IMR-90 (cell line): Measurements from ENCODE around the gene GDF10. TPM values are rescaled to one million over a fixed set of nuclear protein-coding genes. Genes with fewer than 3 reads are reported as not detected.

ENCODE experiments used
- ATAC-seq: fragments of 200-7000 bp; cut with Tn5 transposase; 2 replicates; pipeline ENCODE4 v1.9.1; 2020; ENCODE audit warnings: low read depth, mild to moderate bottlenecking, moderate library complexity
- BruUV-seq: library from RNA; stranded (reverse); fragments of 400-500 nt; replicated peaks from 2 replicates; lab custom pipeline; 2021; lab: Mats Ljungman, UMichigan
- CTCF ChIA-PET: fragments of 300-600 bp; formaldehyde crosslinking; extraction: SDS; loops from one replicate; lab custom pipeline; 2021; ENCODE audit warnings: antibody characterized with exemption; lab: Yijun Ruan, JAX
- POLR2A ChIA-PET: fragments of 300-600 bp; sonication (Branson Sonifier 250); formaldehyde crosslinking; loops from one replicate; lab custom pipeline; 2022; ENCODE audit warnings: antibody characterized with exemption; ENCODE audit not compliant: unreplicated experiment; lab: Charles Lee
- DNase-seq: peaks from one replicate; pipeline ENCODE4 v3.0.0; 2013
- H2AFZ ChIP-seq: replicated peaks from 2 replicates; pipeline ENCODE3; 2013; ENCODE audit warnings: low read length, mild to moderate bottlenecking; ENCODE audit not compliant: poor library complexity
- H2AK5ac ChIP-seq: 2 replicates; pipeline ENCODE4 v1.6.1; 2013; ENCODE audit warnings: low read depth, low read length, inconsistent platforms
- H2AK9ac ChIP-seq: replicated peaks from 2 replicates; pipeline ENCODE3; 2013; ENCODE audit warnings: mild to moderate bottlenecking, low read depth, low read length, moderate library complexity; ENCODE audit not compliant: poor library complexity
- H2BK120ac ChIP-seq: 2 replicates; pipeline ENCODE4 v1.6.1; 2013; ENCODE audit warnings: low read depth, low read length, inconsistent platforms
- H2BK15ac ChIP-seq: 3 replicates; pipeline ENCODE4 v1.6.1; 2013; ENCODE audit warnings: low read depth, low read length, inconsistent platforms
- H2BK20ac ChIP-seq: 2 replicates; pipeline ENCODE4 v1.6.1; 2013; ENCODE audit warnings: low read depth, mild to moderate bottlenecking, inconsistent platforms, low read length, moderate library complexity
- H2BK5ac ChIP-seq: 2 replicates; pipeline ENCODE4 v1.6.1; 2013; ENCODE audit warnings: mild to moderate bottlenecking, low read depth, low read length, inconsistent platforms; ENCODE audit not compliant: poor library complexity, severe bottlenecking
- H3K14ac ChIP-seq: replicated peaks from 2 replicates; pipeline ENCODE4 v1.6.1; 2013; ENCODE audit warnings: low read depth, low read length, inconsistent platforms
- H3K18ac ChIP-seq: 2 replicates; pipeline ENCODE4 v1.6.1; 2013; ENCODE audit warnings: low read depth, low read length, control low read depth
- H3K23ac ChIP-seq: 2 replicates; pipeline ENCODE4 v1.6.1; 2013; ENCODE audit warnings: low read depth, low read length, inconsistent platforms
- H3K27ac ChIP-seq: 2 replicates; pipeline ENCODE4 v1.5.1; 2013; ENCODE audit warnings: mild to moderate bottlenecking, control low read depth, low read length; ENCODE audit not compliant: insufficient read depth
- H3K27me3 ChIP-seq: 2 replicates; pipeline ENCODE4 v1.6.1; 2013; ENCODE audit warnings: low read length; ENCODE audit not compliant: control insufficient read depth, insufficient read depth
- H3K36me3 ChIP-seq: 2 replicates; pipeline ENCODE4 v1.6.1; 2013; ENCODE audit warnings: low read length, mixed read lengths; ENCODE audit not compliant: control insufficient read depth, insufficient read depth
- H3K4ac ChIP-seq: 2 replicates; pipeline ENCODE4 v1.6.1; 2013; ENCODE audit warnings: low read depth, low read length, inconsistent platforms
- H3K4me1 ChIP-seq: 2 replicates; pipeline ENCODE4 v1.6.1; 2013; ENCODE audit warnings: low read length, mixed read lengths; ENCODE audit not compliant: control insufficient read depth, insufficient read depth
- H3K4me2 ChIP-seq: 2 replicates; pipeline ENCODE4 v1.6.1; 2013; ENCODE audit warnings: low read depth, mild to moderate bottlenecking, control low read depth, low read length, moderate library complexity
- H3K4me3 ChIP-seq: 2 replicates; pipeline ENCODE4 v1.5.1; 2013; ENCODE audit warnings: low read depth, mild to moderate bottlenecking, control low read depth, low read length, moderate library complexity; ENCODE audit not compliant: insufficient read depth
- H3K56ac ChIP-seq: 2 replicates; pipeline ENCODE4 v1.6.1; 2013; ENCODE audit warnings: low read length, inconsistent platforms; ENCODE audit not compliant: insufficient read depth; ENCODE audit errors: extremely low read depth
- H3K79me1 ChIP-seq, 2 experiments: 2 replicates each; pipeline ENCODE4 v1.6.1; 2013; ENCODE audit warnings: low read length in 2 of 2, inconsistent platforms in 1 of 2, low read depth in 1 of 2
- H3K9ac ChIP-seq: 2 replicates; pipeline ENCODE4 v1.6.1; 2013; ENCODE audit warnings: low read depth, low read length, control low read depth
- H3K9me1 ChIP-seq: 2 replicates; pipeline ENCODE4 v1.6.1; 2013; ENCODE audit warnings: low read length, inconsistent platforms; ENCODE audit not compliant: insufficient read depth
- H3K9me3 ChIP-seq: 2 replicates; pipeline ENCODE4 v1.6.1; 2013; ENCODE audit warnings: low read length; ENCODE audit not compliant: control insufficient read depth, insufficient read depth
- H4K20me1 ChIP-seq: 2 replicates; pipeline ENCODE4 v1.6.1; 2013; ENCODE audit warnings: low read length, inconsistent platforms; ENCODE audit not compliant: insufficient read depth
- H4K5ac ChIP-seq: 2 replicates; pipeline ENCODE4 v1.6.1; 2013; ENCODE audit warnings: mild to moderate bottlenecking, low read depth, low read length, control low read depth
- H4K8ac ChIP-seq, 2 experiments: 2 replicates each; pipeline ENCODE4 v1.6.1; 2013; ENCODE audit warnings: low read depth in 2 of 2, low read length in 2 of 2, control low read depth in 1 of 2, inconsistent platforms in 1 of 2
- H4K91ac ChIP-seq: 2 replicates; pipeline ENCODE4 v1.6.1; 2013; ENCODE audit warnings: low read depth, low read length, inconsistent platforms; ENCODE audit not compliant: insufficient read depth
- CEBPB ChIP-seq: IDR thresholded peaks from 2 replicates; pipeline ENCODE4 v1.6.1; 2012; ENCODE audit warnings: low read depth, low read length, improper control_type of control experiment
- FOS ChIP-seq: fragments of 150-350 bp; IDR thresholded peaks from 2 replicates; pipeline ENCODE4 v1.6.1; 2016; ENCODE audit warnings: low read depth, low read length
- NFE2L2 ChIP-seq: fragments of 150-350 bp; IDR thresholded peaks from 2 replicates; pipeline ENCODE4 v1.6.1; 2016; ENCODE audit warnings: low read depth, mild to moderate bottlenecking, low read length
- RAD21 ChIP-seq: IDR thresholded peaks from 2 replicates; pipeline ENCODE4 v1.6.1; 2012; ENCODE audit warnings: low read length, improper control_type of control experiment
- WGBS, 2 experiments: methylation state at CpG; one replicate each; pipeline versions ENCODE4 v1.1.5 to v1.1.7; 2013; ENCODE audit warnings: missing lambda C conversion rate in 2 of 2; ENCODE audit not compliant: insufficient read length in 1 of 2; ENCODE audit errors: extremely low coverage in 2 of 2; 5-methylcytosine and 5-hydroxymethylcytosine counted together
- dilution Hi-C: fragments of 300-500 bp; cut with HindIII; formaldehyde crosslinking; loops from one replicate; pipeline ENCODE4 v1.14.3; 2018; ENCODE audit warnings: low sequenced_read_pairs; ENCODE audit not compliant: unreplicated experiment
- in situ Hi-C: fragments of 300-500 bp; cut with MboI; formaldehyde crosslinking; loops from 3 replicates; pipeline ENCODE4 v1.14.3; 2019; ENCODE audit warnings: low sequenced_read_pairs, inconsistent platforms, mixed read lengths
- intact Hi-C: fragments of 100-400 bp; cut with micrococcal nuclease; formaldehyde crosslinking; loops from 2 replicates; pipeline ENCODE4 v1.10.0; 2022
- polyA plus RNA-seq, 3 experiments: library from polyadenylated mRNA; depleted of rRNA; stranded (reverse); fragments of >200 nt; gene quantifications; 2 replicates each; pipeline ENCODE4 v1.2.3, GENCODE V29; 2012; ENCODE audit warnings: low replicate concordance in 1 of 3
- total RNA-seq: library from RNA; depleted of rRNA; stranded (reverse); fragments of >200 nt; gene quantifications from 2 replicates; pipeline ENCODE4 v1.2.3, GENCODE V29; 2012

The GDF10 gene
- total and polyA plus RNA-seq, 2 of the 4 experiments (the other 2 are of a cell fraction) = 0.34 TPM; not detected in 1

DNA sequence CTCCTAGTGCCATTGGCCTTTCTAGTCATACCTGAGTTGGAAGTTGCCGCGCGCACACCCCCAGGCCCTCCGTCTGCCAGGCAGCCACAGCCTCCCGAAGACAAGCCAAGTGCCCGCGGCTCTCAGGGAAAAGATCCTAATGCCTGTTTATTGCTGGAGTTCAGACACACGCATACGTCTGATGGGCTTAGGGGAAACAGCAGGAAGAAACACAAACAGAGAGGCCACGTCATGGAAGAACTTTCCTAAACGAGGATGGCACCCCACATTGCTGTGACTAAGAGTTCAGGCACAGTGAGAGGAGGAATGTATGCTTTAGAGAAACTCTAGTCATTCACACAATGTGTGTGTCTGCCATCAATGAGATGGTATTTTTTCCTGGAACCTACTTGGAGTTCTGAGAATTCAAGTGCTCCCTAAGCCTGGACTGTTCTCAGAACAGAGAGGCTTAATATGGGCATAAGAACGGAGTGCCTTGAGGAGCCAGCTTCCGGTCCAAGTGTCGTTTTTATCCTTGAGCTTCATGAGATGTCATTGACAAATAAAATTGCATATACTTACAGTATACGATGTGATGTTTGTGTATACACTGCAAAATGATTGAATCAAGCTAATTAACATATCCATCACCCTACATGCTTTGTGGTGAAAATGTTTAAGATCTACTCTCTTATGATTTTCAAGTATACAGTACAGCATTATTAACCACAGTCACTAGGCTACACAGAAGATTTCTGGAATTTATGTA is 36.6 kb downstream of the GDF10 start:
- ChIA-PET CTCF (no interaction called here), POLR2A (no interaction called here)
- Histone ChIP-seq H3K36me3 (no peaks in the 10 kb centered on the region), H2BK15ac (peak overlapping the region; percentile 73; the same call in 1 of the 3 replicates), H4K20me1 (no peaks in the 10 kb centered on the region), H4K91ac (peak overlapping the region; percentile 69; the same call in 1 of the 2 replicates), H2BK20ac (0 out of 2 replicates have a peak overlapping the region, but pooled peaks have one; percentile 5), H3K4ac (peak overlapping the region; percentile 55), H3K79me1 (no peaks in the 10 kb centered on the region), H2BK5ac (peak overlapping the region; percentile 61), H3K9me1 (no peaks in the 10 kb centered on the region), H3K4me2 (peak overlapping the region; percentile 24; the same call in 1 of the 2 replicates), H3K4me3 (no peak overlapping the region), H4K8ac (peak overlapping the region in 1 of 2 experiments; percentile 19; a peak in 1 of 4 replicates), H3K27ac (peak overlapping the region; percentile 39; the same call in 1 of the 2 replicates), H3K23ac (no peak overlapping the region), H2BK120ac (peak overlapping the region; percentile 47), H3K14ac (no peak overlapping the region), H3K56ac (no peak overlapping the region), H4K5ac (no peak overlapping the region), H3K9ac (no peak overlapping the region), H2AFZ (peak overlapping the region; percentile 26), H3K27me3 (peaks cover 15% of the 10 kb centered on the region), H3K18ac (no peak overlapping the region; the same call in 1 of the 2 replicates), H3K4me1 (peaks cover 1% of the 10 kb centered on the region; the same call in 1 of the 2 replicates), H3K9me3 (no peaks in the 10 kb centered on the region), H2AK9ac (no peak overlapping the region), H2AK5ac (no peak overlapping the region)
- dilution Hi-C loops = no loop called here
- BruUV-seq = no TSS peak
- ATAC-seq (peak; percentile 78), DNase-seq (peak; percentile 82)
- WGBS, 2 experiments = no CpG with 5 or more reads among the region's 15 CpGs
- in situ Hi-C loops = no loop called here
- intact Hi-C loops = no loop called here
- TF ChIP-seq RAD21 (no peak), CEBPB (no peak), FOS (peak; percentile 28; the same call in 1 of the 2 replicates), NFE2L2 (0 out of 2 replicates have a peak, but pooled peaks have one; percentile 5)
